ENCODE data around the gene C10orf53.

The C10orf53 gene

GRCh38 chr10:49689882-49690510 is 10.5 kb downstream of the C10orf53 start:
- Histone ChIP-seq H3K27me3 (ENCODE audit: control insufficient read depth in 1 of 2, insufficient read depth in 2 of 2, low read length in 2 of 2) (peaks cover 12 to 30% of the 10 kb centered on the region in 2 donors), H3K36me3 (ENCODE audit: control insufficient read depth in 2 of 2, insufficient read depth in 2 of 2, low read length in 2 of 2) (no peaks in the 10 kb centered on the region), H3K9me3 (ENCODE audit: control insufficient read depth in 2 of 2, low read length in 2 of 2) (peaks cover 0 to 9% of the 10 kb centered on the region in 2 donors), H3K4me3 (ENCODE audit: low read length in 2 of 2) (no peak overlapping the region), H3K27ac (ENCODE audit: low read length) (no peak overlapping the region), H3K9ac (ENCODE audit: low read length in 2 of 2) (no peak overlapping the region), H3K4me1 (ENCODE audit: control insufficient read depth, insufficient read depth, low read length) (no peaks in the 10 kb centered on the region)

- Histone ChIP-seq H3K27ac (ENCODE audit: low read length) (no peak overlapping the region), H3K9ac (ENCODE audit: low read length in 2 of 2) (no peak overlapping the region), H3K4me1 (ENCODE audit: control insufficient read depth, insufficient read depth, low read length) (no peaks in the 10 kb centered on the region), H3K4me3 (ENCODE audit: low read length in 2 of 2) (no peak overlapping the region), H3K9me3 (ENCODE audit: control insufficient read depth in 2 of 2, low read length in 2 of 2) (peaks cover 0 to 9% of the 10 kb centered on the region in 2 donors), H3K36me3 (ENCODE audit: control insufficient read depth in 2 of 2, insufficient read depth in 2 of 2, low read length in 2 of 2) (no peaks in the 10 kb centered on the region), H3K27me3 (ENCODE audit: control insufficient read depth in 1 of 2, insufficient read depth in 2 of 2, low read length in 2 of 2) (peaks cover 12 to 30% of the 10 kb centered on the region in 2 donors)
These were observed 11.4 kb downstream of the C10orf53 start for GRCh38 chr10:49690698-49691356.

GRCh38 chr10:49691588-49691987 is 12.1 kb downstream of the C10orf53 start:
- peaks cover 12 to 30% of the 10 kb centered on the region in 2 donors for H3K27me3 ChIP-seq (ENCODE audit: control insufficient read depth in 1 of 2, insufficient read depth in 2 of 2, low read length in 2 of 2)
- H3K27ac ChIP-seq (ENCODE audit: low read length), result no peak overlapping the region
- no peaks in the 10 kb centered on the region for H3K4me1 ChIP-seq (ENCODE audit: control insufficient read depth, insufficient read depth, low read length)

GRCh38 chr10:49694466-49694865 is 15.0 kb downstream of the C10orf53 start:
- no peaks in the 10 kb centered on the region for H3K36me3 ChIP-seq (ENCODE audit: control insufficient read depth in 2 of 2, insufficient read depth in 2 of 2, low read length in 2 of 2)
- no peak overlapping the region for H3K27ac ChIP-seq (ENCODE audit: low read length)
- peaks cover 0 to 3% of the 10 kb centered on the region in 2 donors for H3K9me3 ChIP-seq (ENCODE audit: control insufficient read depth in 2 of 2, low read length in 2 of 2)
- peaks cover 4 to 23% of the 10 kb centered on the region in 2 donors for H3K27me3 ChIP-seq (ENCODE audit: control insufficient read depth in 1 of 2, insufficient read depth in 2 of 2, low read length in 2 of 2)
- no peaks in the 10 kb centered on the region for H3K4me1 ChIP-seq (ENCODE audit: control insufficient read depth, insufficient read depth, low read length)
- no peak overlapping the region for H3K9ac ChIP-seq (ENCODE audit: low read length in 2 of 2)
- no peak overlapping the region for H3K4me3 ChIP-seq (ENCODE audit: low read length in 2 of 2)

More at GRCh38 chr10:49691588-49691987, 12.1 kb downstream of the C10orf53 start:
- Histone ChIP-seq H3K9me3 (ENCODE audit: control insufficient read depth in 2 of 2, low read length in 2 of 2) (peaks cover 0 to 8% of the 10 kb centered on the region in 2 donors), H3K4me3 (ENCODE audit: low read length in 2 of 2) (no peak overlapping the region), H3K36me3 (ENCODE audit: control insufficient read depth in 2 of 2, insufficient read depth in 2 of 2, low read length in 2 of 2) (no peaks in the 10 kb centered on the region), H3K9ac (ENCODE audit: low read length in 2 of 2) (no peak overlapping the region)

GRCh38 chr10:49696311-49696710 is 16.9 kb downstream of the C10orf53 start:
- H3K4me3 ChIP-seq (ENCODE audit: low read length in 2 of 2), result no peak overlapping the region
- peaks cover 0 to 3% of the 10 kb centered on the region in 2 donors for H3K9me3 ChIP-seq (ENCODE audit: control insufficient read depth in 2 of 2, low read length in 2 of 2)
- H3K4me1 ChIP-seq (ENCODE audit: control insufficient read depth, insufficient read depth, low read length), result no peaks in the 10 kb centered on the region
- H3K36me3 ChIP-seq (ENCODE audit: control insufficient read depth in 2 of 2, insufficient read depth in 2 of 2, low read length in 2 of 2), result no peaks in the 10 kb centered on the region
- H3K27ac ChIP-seq (ENCODE audit: low read length), result no peak overlapping the region
- peaks cover 4 to 15% of the 10 kb centered on the region in 2 donors for H3K27me3 ChIP-seq (ENCODE audit: control insufficient read depth in 1 of 2, insufficient read depth in 2 of 2, low read length in 2 of 2)
- no peak overlapping the region for H3K9ac ChIP-seq (ENCODE audit: low read length in 2 of 2)

GRCh38 chr10:49698679-49699078 is 19.2 kb downstream of the C10orf53 start:
- Histone ChIP-seq H3K4me3 (ENCODE audit: low read length in 2 of 2) (no peak overlapping the region), H3K9ac (ENCODE audit: low read length in 2 of 2) (no peak overlapping the region), H3K36me3 (ENCODE audit: control insufficient read depth in 2 of 2, insufficient read depth in 2 of 2, low read length in 2 of 2) (no peaks in the 10 kb centered on the region), H3K4me1 (ENCODE audit: control insufficient read depth, insufficient read depth, low read length) (no peaks in the 10 kb centered on the region), H3K9me3 (ENCODE audit: control insufficient read depth in 2 of 2, low read length in 2 of 2) (peaks cover 0 to 2% of the 10 kb centered on the region in 2 donors), H3K27me3 (ENCODE audit: control insufficient read depth in 1 of 2, insufficient read depth in 2 of 2, low read length in 2 of 2) (peaks cover 0 to 5% of the 10 kb centered on the region in 2 donors), H3K27ac (ENCODE audit: low read length) (no peak overlapping the region)

GRCh38 chr10:49700211-49700610 is 20.8 kb downstream of the C10orf53 start:
- no peak overlapping the region for H3K4me3 ChIP-seq (ENCODE audit: low read length in 2 of 2)
- peaks cover 0 to 4% of the 10 kb centered on the region in 2 donors for H3K27me3 ChIP-seq (ENCODE audit: control insufficient read depth in 1 of 2, insufficient read depth in 2 of 2, low read length in 2 of 2)
- H3K9ac ChIP-seq (ENCODE audit: low read length in 2 of 2), result no peak overlapping the region
- H3K27ac ChIP-seq (ENCODE audit: low read length), result no peak overlapping the region
- no peaks in the 10 kb centered on the region for H3K9me3 ChIP-seq (ENCODE audit: control insufficient read depth in 2 of 2, low read length in 2 of 2)
- no peaks in the 10 kb centered on the region for H3K4me1 ChIP-seq (ENCODE audit: control insufficient read depth, insufficient read depth, low read length)
- no peaks in the 10 kb centered on the region for H3K36me3 ChIP-seq (ENCODE audit: control insufficient read depth in 2 of 2, insufficient read depth in 2 of 2, low read length in 2 of 2)

GRCh38 chr10:49700997-49701396 is 21.5 kb downstream of the C10orf53 start:
- Histone ChIP-seq H3K36me3 (ENCODE audit: control insufficient read depth in 2 of 2, insufficient read depth in 2 of 2, low read length in 2 of 2) (no peaks in the 10 kb centered on the region), H3K27me3 (ENCODE audit: control insufficient read depth in 1 of 2, insufficient read depth in 2 of 2, low read length in 2 of 2) (peaks cover 0 to 4% of the 10 kb centered on the region in 2 donors), H3K4me3 (ENCODE audit: low read length in 2 of 2) (no peak overlapping the region)

GRCh38 chr10:49707585-49707984 is 28.1 kb downstream of the C10orf53 start:
- Histone ChIP-seq H3K4me3 (ENCODE audit: low read length in 2 of 2) (no peak overlapping the region), H3K9ac (ENCODE audit: low read length in 2 of 2) (no peak overlapping the region), H3K9me3 (ENCODE audit: control insufficient read depth in 2 of 2, low read length in 2 of 2) (peaks cover 0 to 4% of the 10 kb centered on the region in 2 donors), H3K27ac (ENCODE audit: low read length) (no peak overlapping the region), H3K4me1 (ENCODE audit: control insufficient read depth, insufficient read depth, low read length) (no peaks in the 10 kb centered on the region), H3K36me3 (ENCODE audit: control insufficient read depth in 2 of 2, insufficient read depth in 2 of 2, low read length in 2 of 2) (no peaks in the 10 kb centered on the region), H3K27me3 (ENCODE audit: control insufficient read depth in 1 of 2, insufficient read depth in 2 of 2, low read length in 2 of 2) (no peaks in the 10 kb centered on the region)

More at GRCh38 chr10:49700997-49701396, 21.5 kb downstream of the C10orf53 start:
- Histone ChIP-seq H3K4me1 (ENCODE audit: control insufficient read depth, insufficient read depth, low read length) (no peaks in the 10 kb centered on the region), H3K9ac (ENCODE audit: low read length in 2 of 2) (no peak overlapping the region), H3K27ac (ENCODE audit: low read length) (no peak overlapping the region), H3K9me3 (ENCODE audit: control insufficient read depth in 2 of 2, low read length in 2 of 2) (no peaks in the 10 kb centered on the region)

GRCh38 chr10:49709934-49710333 is 30.5 kb downstream of the C10orf53 start:
- no peaks in the 10 kb centered on the region for H3K27me3 ChIP-seq (ENCODE audit: control insufficient read depth in 1 of 2, insufficient read depth in 2 of 2, low read length in 2 of 2)

GRCh38 chr10:49710966-49711365 is 31.5 kb downstream of the C10orf53 start:
- H3K9me3 ChIP-seq (ENCODE audit: control insufficient read depth in 2 of 2, low read length in 2 of 2), result peaks cover 3 to 4% of the 10 kb centered on the region in 2 donors
- H3K4me1 ChIP-seq (ENCODE audit: control insufficient read depth, insufficient read depth, low read length), result no peaks in the 10 kb centered on the region
- no peak overlapping the region for H3K4me3 ChIP-seq (ENCODE audit: low read length in 2 of 2)
- H3K9ac ChIP-seq (ENCODE audit: low read length in 2 of 2), result no peak overlapping the region
- no peak overlapping the region for H3K27ac ChIP-seq (ENCODE audit: low read length)
- H3K36me3 ChIP-seq (ENCODE audit: control insufficient read depth in 2 of 2, insufficient read depth in 2 of 2, low read length in 2 of 2), result no peaks in the 10 kb centered on the region
- no peaks in the 10 kb centered on the region for H3K27me3 ChIP-seq (ENCODE audit: control insufficient read depth in 1 of 2, insufficient read depth in 2 of 2, low read length in 2 of 2)

More at GRCh38 chr10:49709934-49710333, 30.5 kb downstream of the C10orf53 start:
- Histone ChIP-seq H3K27ac (ENCODE audit: low read length) (no peak overlapping the region), H3K9ac (ENCODE audit: low read length in 2 of 2) (no peak overlapping the region), H3K36me3 (ENCODE audit: control insufficient read depth in 2 of 2, insufficient read depth in 2 of 2, low read length in 2 of 2) (no peaks in the 10 kb centered on the region), H3K9me3 (ENCODE audit: control insufficient read depth in 2 of 2, low read length in 2 of 2) (peaks cover 3 to 4% of the 10 kb centered on the region in 2 donors), H3K4me1 (ENCODE audit: control insufficient read depth, insufficient read depth, low read length) (no peaks in the 10 kb centered on the region), H3K4me3 (ENCODE audit: low read length in 2 of 2) (no peak overlapping the region)

Data from stomach smooth muscle (tissue), 2 donors.